Liver (tissue), 9 donors: ENCODE results near the gene SLX4. TPM values are rescaled to one million over a fixed set of nuclear protein-coding genes. Genes with fewer than 3 reads are reported as not detected.

Experiments used
- DNase-seq: peaks from one replicate; pipeline ENCODE4 v3.0.0-alpha.2; 2017; ENCODE audit warnings: low spot score
- H3K27ac ChIP-seq, 2 donors: one replicate each; pipeline ENCODE4 v1.7.0; 2013; ENCODE audit warnings: inconsistent platforms in 2 of 2, low read length in 2 of 2, control low read depth in 1 of 2, low read depth in 1 of 2, mild to moderate bottlenecking in 1 of 2
- H3K27me3 ChIP-seq, 4 donors: one replicate each; pipeline versions ENCODE4 v1.6.1 to v1.7.0; 2013; ENCODE audit warnings: low read length in 3 of 4, inconsistent platforms in 1 of 4, mild to moderate bottlenecking in 1 of 4, moderate library complexity in 1 of 4; ENCODE audit not compliant: control insufficient read depth in 4 of 4, insufficient read depth in 4 of 4
- H3K36me3 ChIP-seq, 4 donors: one replicate each; pipeline versions ENCODE4 v1.6.1 to v1.7.0; 2013; ENCODE audit warnings: low read length in 3 of 4, mild to moderate bottlenecking in 3 of 4, low read depth in 1 of 4, moderate library complexity in 1 of 4; ENCODE audit not compliant: control insufficient read depth in 4 of 4, insufficient read depth in 3 of 4
- H3K4me1 ChIP-seq, 4 donors: one replicate each; pipeline versions ENCODE4 v1.6.1 to v1.7.0; 2013; ENCODE audit warnings: low read length in 3 of 4, mild to moderate bottlenecking in 3 of 4, moderate library complexity in 1 of 4; ENCODE audit not compliant: control insufficient read depth in 4 of 4, insufficient read depth in 4 of 4
- H3K4me3 ChIP-seq, 3 donors: one replicate each; pipeline versions ENCODE4 v1.6.1 to v1.7.0; 2013; ENCODE audit warnings: low read length in 3 of 3, control low read depth in 1 of 3, low read depth in 1 of 3, mild to moderate bottlenecking in 1 of 3
- H3K9ac ChIP-seq, 2 donors: one replicate each; pipeline ENCODE4 v1.7.0; 2013; ENCODE audit warnings: low read length in 2 of 2, mild to moderate bottlenecking in 2 of 2, moderate library complexity in 2 of 2, control low read depth in 1 of 2, low read depth in 1 of 2
- H3K9me3 ChIP-seq, 4 donors: one replicate each; pipeline versions ENCODE4 v1.6.1 to v1.7.0; 2013; ENCODE audit warnings: low read length in 3 of 4; ENCODE audit not compliant: control insufficient read depth in 4 of 4
- ATF3 ChIP-seq: IDR thresholded peaks from 2 replicates; pipeline ENCODE4 v1.6.1; 2016; ENCODE audit warnings: antibody characterized with exemption
- CTCF ChIP-seq: fragments of 150-350 bp; IDR thresholded peaks from 2 replicates; pipeline ENCODE4 v1.5.1; 2017; ENCODE audit warnings: improper control_type of control experiment, low read depth, low read length; ENCODE audit not compliant: missing input control
- EGR1 ChIP-seq, 2 donors: IDR thresholded peaks; 2 replicates each; pipeline ENCODE4 v1.6.1; 2016 to 2018; ENCODE audit warnings: antibody characterized with exemption in 2 of 2, low read depth in 2 of 2
- FOXA1 ChIP-seq: IDR thresholded peaks from 2 replicates; pipeline ENCODE4 v1.6.1; 2016; ENCODE audit warnings: antibody characterized with exemption
- FOXA2 ChIP-seq: IDR thresholded peaks from 2 replicates; pipeline ENCODE4 v1.6.1; 2016; ENCODE audit warnings: antibody characterized with exemption
- GABPA ChIP-seq, 2 donors: IDR thresholded peaks in 1 of 2; conservative IDR thresholded peaks in 1 of 2; 2 replicates each; pipeline ENCODE4 v1.6.1; 2016; ENCODE audit warnings: antibody characterized with exemption in 2 of 2, mild to moderate bottlenecking in 1 of 2, moderate library complexity in 1 of 2
- HNF4G ChIP-seq: IDR thresholded peaks from 2 replicates; pipeline ENCODE4 v1.6.1; 2016; ENCODE audit warnings: antibody characterized with exemption
- MAX ChIP-seq: IDR thresholded peaks from 2 replicates; pipeline ENCODE4 v1.6.1; 2016; ENCODE audit warnings: antibody characterized with exemption
- NR2F2 ChIP-seq: IDR thresholded peaks from 2 replicates; pipeline ENCODE4 v1.6.1; 2016; ENCODE audit warnings: antibody characterized with exemption
- RAD21 ChIP-seq, 2 donors: IDR thresholded peaks; 2 replicates each; pipeline ENCODE4 v1.6.1; 2016; ENCODE audit warnings: antibody characterized with exemption in 2 of 2, mild to moderate bottlenecking in 2 of 2
- REST ChIP-seq: IDR thresholded peaks from 2 replicates; pipeline ENCODE4 v1.6.1; 2016; ENCODE audit warnings: antibody characterized with exemption, mild to moderate bottlenecking
- RXRA ChIP-seq, 2 donors: IDR thresholded peaks; 2 replicates each; pipeline ENCODE4 v1.6.1; 2017 to 2018; ENCODE audit warnings: antibody characterized with exemption in 2 of 2, mild to moderate bottlenecking in 1 of 2
- SP1 ChIP-seq: IDR thresholded peaks from 2 replicates; pipeline ENCODE4 v1.6.1; 2018; ENCODE audit warnings: antibody characterized with exemption, mild to moderate bottlenecking
- YY1 ChIP-seq: IDR thresholded peaks from 2 replicates; pipeline ENCODE4 v1.6.1; 2016; ENCODE audit warnings: antibody characterized with exemption, mild to moderate bottlenecking
- ZBTB33 ChIP-seq: IDR thresholded peaks from 2 replicates; pipeline ENCODE4 v1.6.1; 2016; ENCODE audit warnings: antibody characterized with exemption
- WGBS: extraction: QIAGEN DNeasy Blood & Tissue Kit; methylation state at CpG from one replicate; pipeline ENCODE4 v1.1.7; 2013; 5-methylcytosine and 5-hydroxymethylcytosine counted together
- polyA plus RNA-seq, 2 donors: library from polyadenylated mRNA; stranded (reverse) in 1 of 2; unstranded in 1 of 2; fragments of 200-250 nt in 1 of 2; fragments of >200 nt in 1 of 2; fragmentation: Nextera tagmentation in 1 of 2; extraction: Ambion mirVana in 1 of 2; gene quantifications; one replicate each; pipeline versions ENCODE4 v1.2.1 to v1.2.3, GENCODE V29; 2013 to 2015
- total RNA-seq, 2 donors: library from RNA; depleted of rRNA; stranded (reverse); fragments of >200 nt; gene quantifications; one replicate each; pipeline ENCODE4 v1.2.3, GENCODE V29; 2014
- donor health status: healthy.
- donor health status: healthy.
- donor health status: healthy.
- donor health status: healthy.
- donor health status: healthy.

Gene SLX4
- total and polyA plus RNA-seq, 4 donors, result 0.32 to 4.9 (median 1.3) TPM

GRCh38 chr16:3595521-3596021 is 15.8 kb downstream of the SLX4 start:
- Histone ChIP-seq H3K9ac (no peak overlapping the region), H3K4me1 (no peaks in the 10 kb centered on the region), H3K27ac (no peak overlapping the region), H3K36me3 (peaks cover 0 to 4% (median under 1%) of the 10 kb centered on the region in 4 donors), H3K9me3 (peaks cover 0 to 3% (median 0%) of the 10 kb centered on the region in 4 donors), H3K4me3 (no peak overlapping the region), H3K27me3 (no peaks in the 10 kb centered on the region)
- WGBS, result 96% methylated on average over 19 of the region's 19 CpGs
- no peak for DNase-seq
- TF ChIP-seq SP1 (no peak), ATF3 (no peak), FOXA2 (no peak), RXRA (IDR thresholded peaks at IDR 0.05) (no peak), ZBTB33 (no peak), REST (no peak)

GRCh38 chr16:3595110-3595486 is 16.3 kb downstream of the SLX4 start:
- H3K4me1 ChIP-seq, result no peaks in the 10 kb centered on the region
- no peak overlapping the region for H3K27ac ChIP-seq
- no peak for DNase-seq
- no peak for TF ChIP-seq EGR1 (IDR thresholded peaks at IDR 0.05; ENCODE audit: low read depth in 2 of 2)
- no peak overlapping the region for H3K4me3 ChIP-seq
- peaks cover 0 to 2% (median 0%) of the 10 kb centered on the region in 4 donors for H3K9me3 ChIP-seq
- no peaks in the 10 kb centered on the region for H3K27me3 ChIP-seq
- WGBS, result 96% methylated on average over 11 of the region's 11 CpGs
- peaks cover 0 to 2% (median 0%) of the 10 kb centered on the region in 4 donors for H3K36me3 ChIP-seq
- H3K9ac ChIP-seq, result no peak overlapping the region

- H3K4me1 ChIP-seq, result no peaks in the 10 kb centered on the region
- H3K36me3 ChIP-seq, result peaks cover 0 to 2% (median 0%) of the 10 kb centered on the region in 4 donors
- H3K9me3 ChIP-seq, result no peaks in the 10 kb centered on the region
- H3K27ac ChIP-seq, result no peak overlapping the region
- no peak overlapping the region for H3K9ac ChIP-seq
- TF ChIP-seq FOXA2 (no peak), GABPA (IDR thresholded peaks at IDR 0.05 in 1 of 2, conservative IDR thresholded peaks at IDR 0.05 in 1 of 2) (no peak), NR2F2 (no peak), ATF3 (no peak), CTCF (no peak), HNF4G (no peak), YY1 (no peak), ZBTB33 (no peak), MAX (no peak), FOXA1 (no peak), SP1 (no peak), RAD21 (IDR thresholded peaks at IDR 0.05) (no peak)
- DNase-seq, result no peak
- WGBS, result 97% methylated on average over 22 of the region's 22 CpGs
- no peak overlapping the region for H3K4me3 ChIP-seq
- no peaks in the 10 kb centered on the region for H3K27me3 ChIP-seq
Measured at GRCh38 chr16:3594316-3595109, 16.9 kb downstream of the SLX4 start.
